BE2C (cell line): ENCODE data around the gene JADE2.
A peak's percentile ranks its signal among the peaks of the same experiment; 100 is the strongest.
"Not testable (repeated sequence)": the region's sequence is repeated elsewhere in the genome, so short reads cannot be mapped to it uniquely, and the experiment has no call there.

Experiments
- DNase-seq: peaks from one replicate; pipeline ENCODE4 v3.0.0-alpha.2; 2020
- H3K27me3 ChIP-seq: fragments of 250-450 bp; sonication (Bioruptor Pico); 2 replicates; pipeline ENCODE4 v1.5.1; 2020; ENCODE audit warnings: mild to moderate bottlenecking
- H3K36me3 ChIP-seq: fragments of 250-450 bp; sonication (Bioruptor Pico); 2 replicates; pipeline ENCODE4 v1.5.1; 2020; ENCODE audit warnings: mild to moderate bottlenecking
- H3K4me1 ChIP-seq: fragments of 250-450 bp; sonication (Bioruptor Pico); 2 replicates; pipeline ENCODE4 v1.5.1; 2020
- H3K4me3 ChIP-seq: 2 replicates; pipeline ENCODE4 v1.5.1; 2011; ENCODE audit warnings: low read depth, low read length
- H3K9me3 ChIP-seq: fragments of 250-450 bp; sonication (Bioruptor Pico); 2 replicates; pipeline ENCODE4 v1.5.1; 2020
- TF ChIP-seq, protein P1 (sequence below): IDR thresholded peaks from 2 replicates; pipeline ENCODE4 v1.5.1; 2012; ENCODE audit warnings: mild to moderate bottlenecking, low read depth, low read length

JADE2 gene

DNA sequence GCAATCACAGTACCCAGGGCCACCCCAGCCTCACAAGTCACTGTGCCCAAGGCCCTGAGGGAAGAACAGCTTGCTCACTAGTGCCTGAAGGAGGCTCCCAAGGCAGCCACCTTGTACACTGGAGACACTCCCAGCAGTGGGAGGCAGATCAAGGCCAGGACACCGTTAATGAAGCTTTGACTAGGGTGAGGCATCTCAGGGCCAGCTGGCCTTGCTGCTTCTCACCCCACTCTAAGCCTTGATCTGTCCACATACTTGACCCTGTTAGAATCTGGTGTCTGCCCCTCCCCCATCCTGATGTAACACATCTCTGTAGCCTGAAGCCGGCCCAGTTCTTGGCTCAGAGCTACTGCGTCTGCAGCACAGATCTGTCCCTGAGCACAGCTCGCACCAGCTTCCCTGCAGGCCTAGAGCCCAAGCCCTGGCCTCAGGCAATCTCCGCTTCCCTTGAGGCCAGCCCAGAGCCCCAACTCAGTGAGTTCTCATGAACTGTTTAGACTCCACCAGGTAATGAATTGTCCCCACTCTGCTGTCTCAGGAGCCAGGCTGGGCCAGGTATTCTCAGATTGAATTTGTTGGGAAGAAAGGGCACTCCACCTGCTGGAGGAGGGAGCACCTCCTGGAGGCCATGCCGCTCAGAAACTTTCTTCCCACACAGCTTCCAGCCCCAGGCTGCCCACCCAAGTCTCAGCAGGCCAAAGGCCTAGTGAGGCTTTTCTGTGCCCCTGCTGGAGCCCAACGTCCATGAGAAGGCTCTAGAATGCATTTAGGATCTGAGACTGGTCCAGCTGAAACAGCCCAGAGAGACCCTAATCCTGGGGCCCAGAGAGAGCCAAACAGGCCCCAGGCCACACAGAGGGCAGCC, 13.4 kb upstream of the JADE2 start:
- Histone ChIP-seq H3K27me3 (no peaks in the 10 kb centered on the region), H3K4me3 (no peak overlapping the region), H3K4me1 (peaks cover 5% of the 10 kb centered on the region), H3K9me3 (no peaks in the 10 kb centered on the region), H3K36me3 (no peaks in the 10 kb centered on the region)
- TF ChIP-seq, protein P1, sequence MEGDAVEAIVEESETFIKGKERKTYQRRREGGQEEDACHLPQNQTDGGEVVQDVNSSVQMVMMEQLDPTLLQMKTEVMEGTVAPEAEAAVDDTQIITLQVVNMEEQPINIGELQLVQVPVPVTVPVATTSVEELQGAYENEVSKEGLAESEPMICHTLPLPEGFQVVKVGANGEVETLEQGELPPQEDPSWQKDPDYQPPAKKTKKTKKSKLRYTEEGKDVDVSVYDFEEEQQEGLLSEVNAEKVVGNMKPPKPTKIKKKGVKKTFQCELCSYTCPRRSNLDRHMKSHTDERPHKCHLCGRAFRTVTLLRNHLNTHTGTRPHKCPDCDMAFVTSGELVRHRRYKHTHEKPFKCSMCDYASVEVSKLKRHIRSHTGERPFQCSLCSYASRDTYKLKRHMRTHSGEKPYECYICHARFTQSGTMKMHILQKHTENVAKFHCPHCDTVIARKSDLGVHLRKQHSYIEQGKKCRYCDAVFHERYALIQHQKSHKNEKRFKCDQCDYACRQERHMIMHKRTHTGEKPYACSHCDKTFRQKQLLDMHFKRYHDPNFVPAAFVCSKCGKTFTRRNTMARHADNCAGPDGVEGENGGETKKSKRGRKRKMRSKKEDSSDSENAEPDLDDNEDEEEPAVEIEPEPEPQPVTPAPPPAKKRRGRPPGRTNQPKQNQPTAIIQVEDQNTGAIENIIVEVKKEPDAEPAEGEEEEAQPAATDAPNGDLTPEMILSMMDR = peak; percentile 39
- peak; percentile 64 for DNase-seq

DNA sequence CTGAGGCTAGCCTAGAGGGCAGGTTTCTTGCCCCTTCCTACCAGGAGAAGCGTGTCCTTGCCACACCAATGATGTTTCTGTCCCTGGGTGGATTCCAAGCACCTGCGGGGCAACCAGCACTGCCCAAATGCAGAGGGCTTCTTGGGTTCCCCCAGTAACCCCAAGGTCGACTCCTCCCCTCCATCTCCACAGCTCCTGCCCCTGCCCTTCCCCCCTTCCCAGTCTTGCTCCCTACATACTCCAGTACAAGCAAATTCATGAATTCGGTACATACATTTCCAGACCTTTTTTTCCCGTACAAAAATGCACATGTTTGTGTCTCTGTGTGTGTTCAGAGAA, 12.8 kb upstream of the JADE2 start:
- Histone ChIP-seq H3K27me3 (no peaks in the 10 kb centered on the region), H3K9me3 (no peaks in the 10 kb centered on the region), H3K4me3 (no peak overlapping the region), H3K36me3 (no peaks in the 10 kb centered on the region), H3K4me1 (peaks cover 5% of the 10 kb centered on the region)
- TF ChIP-seq, protein P1 = no peak
- no peak for DNase-seq

DNA sequence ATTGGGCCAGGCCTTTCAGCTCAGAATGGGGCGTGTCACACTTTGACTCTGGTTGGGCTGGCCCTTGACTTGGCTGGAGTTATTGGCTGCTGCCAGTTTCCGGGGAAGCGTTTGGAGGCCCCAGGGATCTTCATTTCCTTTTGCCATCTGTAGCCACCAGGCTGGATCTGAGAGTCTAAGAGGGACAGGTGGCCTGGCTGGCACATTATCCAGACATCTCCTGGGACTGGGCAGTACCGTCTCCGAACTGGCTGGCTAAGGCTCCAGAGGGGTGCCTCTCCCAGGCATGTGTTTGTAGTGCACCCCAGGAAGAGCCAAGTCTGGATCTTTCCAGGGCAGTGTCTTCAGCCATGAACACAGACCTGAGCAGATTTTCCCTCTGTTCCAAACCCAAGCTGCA, 9.7 kb upstream of the JADE2 start:
- DNase-seq = no peak
- Histone ChIP-seq H3K27me3 (no peaks in the 10 kb centered on the region), H3K4me3 (no peak overlapping the region), H3K9me3 (no peaks in the 10 kb centered on the region), H3K4me1 (no peaks in the 10 kb centered on the region; the same call in 1 of the 2 replicates), H3K36me3 (no peaks in the 10 kb centered on the region)
- TF ChIP-seq, protein P1 = no peak

DNA sequence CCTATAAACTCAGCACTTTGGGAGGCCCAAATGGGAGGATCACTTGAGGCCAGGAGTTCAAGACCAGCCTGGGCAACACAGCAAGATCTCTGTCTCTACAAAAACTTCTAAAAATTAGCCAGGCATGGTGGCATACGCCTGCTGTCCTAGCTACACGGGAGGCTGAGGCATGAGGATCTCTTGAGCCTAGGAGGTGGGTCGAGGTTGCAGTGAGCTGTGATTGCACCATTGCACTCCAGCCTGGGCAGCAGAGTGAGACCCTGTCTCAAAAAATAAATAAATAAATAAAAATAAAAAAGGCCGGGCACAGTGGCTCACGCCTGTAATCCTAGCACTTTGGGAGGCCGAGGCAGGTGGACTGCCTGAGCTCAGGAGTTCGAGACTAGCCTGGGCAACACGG, 8.5 kb upstream of the JADE2 start:
- H3K27me3 ChIP-seq, H3K4me1 ChIP-seq, H3K4me3 ChIP-seq, DNase-seq, H3K9me3 ChIP-seq, H3K36me3 ChIP-seq: not testable (repeated sequence)

DNA sequence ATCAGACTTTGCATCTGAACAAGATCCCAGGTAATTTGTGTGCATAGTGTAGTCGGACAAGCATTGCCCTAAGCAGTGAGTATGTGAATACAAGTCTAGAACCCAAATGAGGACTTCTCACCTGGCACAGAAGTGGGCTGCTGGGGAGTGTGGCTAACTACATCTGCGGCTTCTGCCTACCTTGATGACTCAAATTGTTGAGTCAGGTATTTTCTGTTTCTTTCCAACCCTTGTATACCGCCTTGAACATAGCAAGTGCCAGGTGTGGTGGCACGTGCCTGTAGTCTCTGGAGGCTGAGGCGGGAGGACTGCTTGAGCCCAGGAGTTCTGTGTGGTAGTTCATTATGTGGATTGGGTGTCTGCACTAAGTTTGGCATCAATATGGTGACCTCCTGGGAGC, 7.9 kb upstream of the JADE2 start:
- Histone ChIP-seq H3K4me3 (no peak overlapping the region), H3K9me3 (no peaks in the 10 kb centered on the region), H3K27me3 (no peaks in the 10 kb centered on the region), H3K4me1 (no peaks in the 10 kb centered on the region; the same call in 1 of the 2 replicates), H3K36me3 (no peaks in the 10 kb centered on the region)
- TF ChIP-seq, protein P1 = no peak
- DNase-seq = no peak

DNA sequence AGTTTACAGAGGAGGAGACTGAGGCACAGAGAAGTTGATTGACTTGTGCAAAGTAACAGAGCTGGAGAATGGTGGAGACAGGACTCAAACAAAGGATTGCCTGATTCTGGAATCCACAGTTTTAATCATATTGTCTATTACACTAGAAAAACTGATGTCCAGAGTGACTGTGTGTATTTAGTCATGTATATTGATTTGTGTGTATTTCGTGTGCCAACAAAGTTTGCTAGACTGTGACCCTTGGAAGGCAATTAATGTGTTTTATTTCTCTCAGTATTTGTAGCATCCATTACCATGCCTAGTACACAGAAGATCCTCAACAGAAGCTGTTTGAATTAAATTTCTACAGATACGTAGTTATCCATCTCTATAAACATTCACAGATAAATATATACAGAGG, 5.5 kb upstream of the JADE2 start:
- no peaks in the 10 kb centered on the region for H3K36me3 ChIP-seq
- TF ChIP-seq, protein P1 = no peak
- H3K4me3 ChIP-seq = no peak overlapping the region
- H3K4me1 ChIP-seq = no peaks in the 10 kb centered on the region; the same call in 1 of the 2 replicates
- no peaks in the 10 kb centered on the region for H3K27me3 ChIP-seq
- DNase-seq = no peak
- no peaks in the 10 kb centered on the region for H3K9me3 ChIP-seq
